Gastrocnemius medialis (tissue), 4 donors: ENCODE measurements around the gene HSPB3. TPM values are rescaled to one million over a fixed set of nuclear protein-coding genes. Genes with fewer than 3 reads are reported as not detected.
"Not testable (repeated sequence)": the region's sequence is repeated elsewhere in the genome, so short reads cannot be mapped to it uniquely, and the experiment has no call there.

Source experiments
- ATAC-seq, 2 donors: fragments of 150-250 bp; one replicate each; pipeline ENCODE4 v1.9.1; 2016
- DNase-seq, 2 donors: peaks; one replicate each; pipeline ENCODE4 v3.0.0-alpha.2; 2019
- H3K27ac ChIP-seq, 4 donors: fragments of 200-600 bp; sonication (generic); 1 replicate in 1 of 4; 2 replicates in 3 of 4; pipeline ENCODE4 v1.5.1; 2016 to 2018; ENCODE audit warnings: mild to moderate bottlenecking in 2 of 4, moderate library complexity in 1 of 4
- H3K27me3 ChIP-seq, 3 donors: fragments of 200-600 bp; sonication (generic) in 2 of 3; 1 replicate in 1 of 3; 2 replicates in 2 of 3; pipeline versions ENCODE4 v1.5.1 to v1.6.0; 2016 to 2019; ENCODE audit warnings: mild to moderate bottlenecking in 1 of 3, moderate library complexity in 1 of 3
- H3K36me3 ChIP-seq, 2 donors: fragments of 200-600 bp; sonication (generic) in 1 of 2; one replicate each; pipeline ENCODE4 v1.5.1; 2017 to 2018
- H3K4me1 ChIP-seq, 2 donors: fragments of 200-600 bp; sonication (generic) in 1 of 2; one replicate each; pipeline ENCODE4 v1.5.1; 2016 to 2017; ENCODE audit warnings: mild to moderate bottlenecking in 2 of 2
- H3K4me3 ChIP-seq, 4 donors: fragments of 200-600 bp; sonication (generic) in 3 of 4; 1 replicate in 1 of 4; 2 replicates in 3 of 4; pipeline ENCODE4 v1.5.1; 2016 to 2019; ENCODE audit warnings: mild to moderate bottlenecking in 2 of 4
- H3K9me3 ChIP-seq, 3 donors: fragments of 200-600 bp; sonication (generic) in 2 of 3; 1 replicate in 1 of 3; 2 replicates in 2 of 3; pipeline ENCODE4 v1.5.1; 2016 to 2019
- POLR2A ChIP-seq, 2 donors: fragments of 450-650 bp; IDR thresholded peaks; one replicate each; pipeline ENCODE4 v1.6.1; 2017; ENCODE audit warnings: antibody characterized with exemption in 2 of 2, mild to moderate bottlenecking in 2 of 2, moderate library complexity in 2 of 2
- in situ Hi-C, 4 donors: fragments of 200-750 bp; cut with MboI; loops; one replicate each; pipeline versions ENCODE4 v1.15.0 to v1.8.0; 2017; ENCODE audit warnings: low sequenced_read_pairs in 4 of 4
- intact Hi-C: fragments of 100-400 bp; cut with DNase I; formaldehyde crosslinking; loops from one replicate; pipeline ENCODE4 v1.15.1; 2023; ENCODE audit warnings: low total_unique reads
- total RNA-seq, 4 donors: library from RNA; depleted of rRNA; stranded (reverse); fragments of >200 nt; gene quantifications; one replicate each; pipeline versions ENCODE4 v1.1.0 to v1.2.3, GENCODE V29; 2016
- TF ChIP-seq, protein P1 (sequence below), 5 experiments: fragments of 450-650 bp in 3 of 5; fragments of 200-600 bp in 2 of 5; sonication (generic) in 2 of 5; IDR thresholded peaks in 4 of 5; conservative IDR thresholded peaks in 1 of 5; 1 replicate in 4 of 5; 2 replicates in 1 of 5; pipeline ENCODE4 v1.5.1; 2016 to 2019; ENCODE audit warnings: antibody characterized with exemption in 5 of 5, mild to moderate bottlenecking in 3 of 5, moderate library complexity in 3 of 5

HSPB3 gene
- total RNA-seq, 4 donors from 2014 or later, result 68.1 to 510 (median 204) TPM

- ATAC-seq, result no peak
- Histone ChIP-seq H3K27me3 (no peaks in the 10 kb centered on the region), H3K36me3 (no peaks in the 10 kb centered on the region), H3K27ac (no peak overlapping the region), H3K4me1 (no peaks in the 10 kb centered on the region), H3K9me3 (no peaks in the 10 kb centered on the region), H3K4me3 (no peak overlapping the region)
- intact Hi-C loops, result no loop called here
- no peak for DNase-seq
- no peak for TF ChIP-seq POLR2A (IDR thresholded peaks at IDR 0.05)
- TF ChIP-seq, protein P1, sequence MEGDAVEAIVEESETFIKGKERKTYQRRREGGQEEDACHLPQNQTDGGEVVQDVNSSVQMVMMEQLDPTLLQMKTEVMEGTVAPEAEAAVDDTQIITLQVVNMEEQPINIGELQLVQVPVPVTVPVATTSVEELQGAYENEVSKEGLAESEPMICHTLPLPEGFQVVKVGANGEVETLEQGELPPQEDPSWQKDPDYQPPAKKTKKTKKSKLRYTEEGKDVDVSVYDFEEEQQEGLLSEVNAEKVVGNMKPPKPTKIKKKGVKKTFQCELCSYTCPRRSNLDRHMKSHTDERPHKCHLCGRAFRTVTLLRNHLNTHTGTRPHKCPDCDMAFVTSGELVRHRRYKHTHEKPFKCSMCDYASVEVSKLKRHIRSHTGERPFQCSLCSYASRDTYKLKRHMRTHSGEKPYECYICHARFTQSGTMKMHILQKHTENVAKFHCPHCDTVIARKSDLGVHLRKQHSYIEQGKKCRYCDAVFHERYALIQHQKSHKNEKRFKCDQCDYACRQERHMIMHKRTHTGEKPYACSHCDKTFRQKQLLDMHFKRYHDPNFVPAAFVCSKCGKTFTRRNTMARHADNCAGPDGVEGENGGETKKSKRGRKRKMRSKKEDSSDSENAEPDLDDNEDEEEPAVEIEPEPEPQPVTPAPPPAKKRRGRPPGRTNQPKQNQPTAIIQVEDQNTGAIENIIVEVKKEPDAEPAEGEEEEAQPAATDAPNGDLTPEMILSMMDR (IDR thresholded peaks at IDR 0.05 in 4 of 5, conservative IDR thresholded peaks at IDR 0.05 in 1 of 5), result no peak
- in situ Hi-C loops, result loop anchor here in 2 of 4 donors (10.0 kb wide), 1 partner anchor 161 kb away; no protein-coding TSS in a partner anchor
Measured at GRCh38 chr5:54415896-54416601, 39.5 kb upstream of the HSPB3 start.

DNA sequence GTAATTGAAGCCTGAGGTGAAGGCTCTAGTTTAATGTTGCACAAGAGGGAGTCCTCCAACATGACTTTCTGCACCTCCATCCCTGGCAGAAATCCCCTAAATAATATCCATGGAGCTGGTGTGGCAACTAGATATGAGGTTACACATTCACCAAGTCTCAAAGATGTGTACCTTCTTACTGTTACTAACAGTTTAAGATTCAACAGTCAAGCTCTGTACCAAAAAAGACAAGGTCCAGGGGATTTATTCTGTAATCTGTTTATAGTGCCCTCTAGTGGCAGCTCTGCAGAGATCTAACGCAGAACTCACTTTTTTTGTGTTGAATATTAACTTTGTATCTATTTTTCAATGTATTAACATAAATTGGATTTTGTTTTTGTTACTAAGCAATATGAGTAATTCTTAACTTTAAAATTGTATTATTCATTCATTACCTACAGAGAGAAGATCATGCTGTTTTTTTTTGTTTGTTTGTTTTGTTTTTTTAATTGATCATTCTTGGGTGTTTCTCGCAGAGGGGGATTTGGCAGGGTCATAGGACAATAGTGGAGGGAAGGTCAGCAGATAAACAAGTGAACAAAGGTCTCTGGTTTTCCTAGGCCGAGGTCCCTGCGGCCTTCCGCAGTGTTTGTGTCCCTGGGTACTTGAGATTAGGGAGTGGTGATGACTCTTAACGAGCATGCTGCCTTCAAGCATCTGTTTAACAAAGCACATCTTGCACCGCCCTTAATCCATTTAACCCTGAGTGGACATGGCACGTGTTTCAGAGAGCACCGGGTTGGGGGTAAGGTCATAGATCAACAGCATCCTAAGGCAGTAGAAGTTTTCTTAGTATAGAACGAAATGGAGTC is 35.7 kb upstream of the HSPB3 start:
- H3K4me3 ChIP-seq, DNase-seq, H3K36me3 ChIP-seq, H3K27ac ChIP-seq, H3K4me1 ChIP-seq, H3K27me3 ChIP-seq, H3K9me3 ChIP-seq: not testable (repeated sequence)
- TF ChIP-seq, protein P1 (IDR thresholded peaks at IDR 0.05 in 4 of 5, conservative IDR thresholded peaks at IDR 0.05 in 1 of 5), result peak; percentile 58 to 88 (median 63)
- peak; percentile 69 to 78 for ATAC-seq
- intact Hi-C loops (loop anchor here (2.0 kb wide), 1 partner anchor 165 kb away; no protein-coding TSS in a partner anchor), in situ Hi-C loops (loop anchor here in 2 of 4 donors (10.0 kb wide), 1 partner anchor 165 kb away; no protein-coding TSS in a partner anchor)

DNA sequence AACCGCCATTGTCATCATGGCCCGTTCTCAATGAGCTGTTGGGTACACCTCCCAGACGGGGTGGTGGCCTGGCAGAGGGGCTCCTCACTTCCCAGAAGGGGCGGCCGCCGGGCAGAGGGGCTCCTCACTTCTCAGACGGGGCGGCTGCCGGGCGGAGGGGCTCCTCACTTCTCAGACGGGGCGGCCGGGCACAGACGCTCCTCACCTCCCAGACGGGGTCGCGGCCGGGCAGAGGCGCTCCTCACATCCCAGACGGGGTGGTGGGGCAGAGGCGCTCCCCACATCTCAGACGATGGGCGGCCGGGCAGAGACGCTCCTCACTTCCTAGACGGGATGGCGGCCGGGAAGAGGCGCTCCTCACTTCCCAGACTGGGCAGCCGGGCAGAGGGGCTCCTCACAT is 35.0 kb upstream of the HSPB3 start:
- H3K27ac ChIP-seq, H3K4me3 ChIP-seq, H3K27me3 ChIP-seq, DNase-seq, H3K4me1 ChIP-seq, in situ Hi-C loops, intact Hi-C loops, ATAC-seq, H3K9me3 ChIP-seq, H3K36me3 ChIP-seq: not testable (repeated sequence)

DNA sequence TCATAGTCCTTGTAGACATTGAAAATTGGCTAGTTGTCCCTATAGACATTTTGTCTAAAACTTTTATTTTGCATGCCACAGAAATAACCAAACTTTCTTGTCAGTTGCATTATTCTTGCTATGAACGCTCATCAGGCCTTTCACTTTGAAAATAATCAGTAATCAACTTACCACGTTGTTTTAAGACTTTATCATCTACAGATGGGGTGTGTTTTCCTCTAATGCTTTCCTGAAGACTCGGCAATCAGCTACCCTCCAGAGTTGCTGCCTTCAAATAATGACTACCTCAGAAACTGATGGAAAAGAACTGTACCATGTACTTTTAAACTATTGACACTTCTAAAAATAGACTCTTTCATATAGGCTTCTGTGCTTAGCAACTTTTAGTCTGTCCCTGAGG is 33.5 kb upstream of the HSPB3 start:
- no peak for TF ChIP-seq POLR2A (IDR thresholded peaks at IDR 0.05)
- TF ChIP-seq, protein P1 (IDR thresholded peaks at IDR 0.05 in 4 of 5, conservative IDR thresholded peaks at IDR 0.05 in 1 of 5), result no peak
- intact Hi-C loops, result no loop called here
- Histone ChIP-seq H3K27me3 (no peaks in the 10 kb centered on the region), H3K9me3 (no peaks in the 10 kb centered on the region), H3K4me3 (no peak overlapping the region), H3K36me3 (no peaks in the 10 kb centered on the region), H3K27ac (no peak overlapping the region), H3K4me1 (no peaks in the 10 kb centered on the region)
- ATAC-seq (no peak), DNase-seq (no peak)
- in situ Hi-C loops, result no loop called here

- TF ChIP-seq POLR2A (IDR thresholded peaks at IDR 0.05), result no peak
- TF ChIP-seq, protein P1 (IDR thresholded peaks at IDR 0.05 in 4 of 5, conservative IDR thresholded peaks at IDR 0.05 in 1 of 5), result no peak
- in situ Hi-C loops, result no loop called here
- no peak for ATAC-seq
- no peak for DNase-seq
- Histone ChIP-seq H3K4me3 (no peak overlapping the region), H3K27me3 (no peaks in the 10 kb centered on the region), H3K27ac (no peak overlapping the region), H3K36me3 (no peaks in the 10 kb centered on the region), H3K4me1 (no peaks in the 10 kb centered on the region), H3K9me3 (no peaks in the 10 kb centered on the region)
- intact Hi-C loops, result no loop called here
Measured at GRCh38 chr5:54425258-54425657, 30.2 kb upstream of the HSPB3 start.
